GM19395 (cell line): ENCODE results near the gene MS4A8.
"Not testable (repeated sequence)": the region's sequence is repeated elsewhere in the genome, so short reads cannot be mapped to it uniquely, and the experiment has no call there.

Source experiments
- ATAC-seq: cut with Tn5 transposase; IDR thresholded peaks from one replicate; pipeline ENCODE4 v1.9.1; 2021; ENCODE audit warnings: mild to moderate bottlenecking, moderate library complexity; ENCODE audit not compliant: unreplicated experiment

The MS4A8 gene, protein sequence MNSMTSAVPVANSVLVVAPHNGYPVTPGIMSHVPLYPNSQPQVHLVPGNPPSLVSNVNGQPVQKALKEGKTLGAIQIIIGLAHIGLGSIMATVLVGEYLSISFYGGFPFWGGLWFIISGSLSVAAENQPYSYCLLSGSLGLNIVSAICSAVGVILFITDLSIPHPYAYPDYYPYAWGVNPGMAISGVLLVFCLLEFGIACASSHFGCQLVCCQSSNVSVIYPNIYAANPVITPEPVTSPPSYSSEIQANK

DNA sequence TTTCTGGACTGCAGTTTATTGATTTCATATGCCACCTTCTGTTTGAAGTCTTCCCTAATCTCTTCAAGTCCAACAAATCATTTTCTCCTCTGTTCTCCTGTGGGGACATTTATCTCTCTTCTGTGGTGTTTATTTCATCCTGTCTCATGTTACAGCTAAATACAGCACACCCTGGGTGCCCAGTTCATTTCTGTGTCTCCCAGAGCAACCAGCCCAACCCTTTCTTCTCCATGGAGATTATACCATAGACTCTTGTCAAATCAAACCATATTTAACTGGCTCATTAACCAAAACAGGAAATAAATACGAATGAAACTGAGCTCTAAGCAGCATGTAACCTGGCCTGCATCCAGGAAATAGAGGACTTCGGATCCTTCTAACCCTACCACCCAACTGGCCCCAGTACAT is at the start of gene MS4A8:
Gene MS4A8, plus strand, starts transcription at position 329 of the 408 bp plus-strand sequence. CDS start 1,249 bp downstream, outside the sequence.
- no peak for ATAC-seq

DNA sequence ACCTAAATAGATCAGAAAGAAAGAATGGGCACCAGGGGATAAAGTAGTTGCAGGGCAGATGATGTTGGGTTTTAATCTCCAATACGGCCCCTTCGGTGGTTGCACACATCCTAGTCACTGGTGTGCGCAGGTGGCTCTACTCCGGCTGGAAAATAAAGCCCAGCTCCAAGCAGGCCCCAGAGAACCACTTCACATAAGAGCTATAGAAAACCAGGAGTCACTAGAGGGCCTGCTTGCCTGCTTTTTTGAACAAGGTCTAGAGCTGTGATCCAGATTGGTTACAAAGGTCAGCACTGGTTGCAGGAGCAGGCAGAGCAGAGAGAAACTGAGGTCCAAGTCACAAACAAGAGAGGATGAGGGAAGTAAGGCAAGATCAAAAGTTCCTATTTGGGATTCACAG is 41.5 kb upstream of the MS4A8 start:
- ATAC-seq = no peak

DNA sequence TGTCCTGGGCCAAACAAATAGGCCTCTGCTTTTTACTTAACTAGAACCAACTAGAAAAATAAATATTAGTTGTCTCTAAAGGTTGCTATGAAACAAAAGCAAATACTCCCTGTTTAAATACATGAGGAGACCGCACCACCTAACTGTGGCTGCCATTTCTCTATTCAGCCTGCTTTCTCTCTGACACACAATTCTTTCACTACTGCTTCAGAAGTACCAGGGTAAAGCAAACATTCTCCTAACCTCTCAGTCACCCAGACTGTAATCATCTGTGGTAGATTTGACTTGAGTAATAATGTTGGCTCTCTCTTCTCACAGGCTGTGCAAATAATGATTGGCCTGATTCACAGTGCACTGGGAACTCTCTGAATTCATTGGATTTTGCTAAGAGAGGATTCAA is 41.0 kb upstream of the MS4A8 start:
- ATAC-seq = no peak

DNA sequence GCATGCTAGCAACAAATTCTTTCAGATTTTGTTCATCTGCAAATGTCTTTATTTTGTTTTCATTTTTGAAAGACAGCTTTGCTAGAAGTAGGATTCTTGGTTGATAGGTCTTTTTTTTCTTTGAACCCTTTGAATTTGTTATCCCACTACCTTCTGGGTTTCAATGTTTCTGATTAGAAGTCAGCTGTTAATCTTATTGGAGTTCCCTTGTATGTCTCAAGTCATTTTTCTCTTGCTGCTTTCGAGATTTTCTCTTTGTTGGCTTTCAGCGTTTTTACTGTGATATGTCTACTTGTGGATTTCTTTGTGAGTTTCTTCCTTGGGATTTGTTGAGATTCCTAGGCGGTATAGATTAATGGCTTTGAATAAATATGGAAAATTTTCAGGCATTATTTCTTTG is 27.2 kb upstream of the MS4A8 start:
- ATAC-seq = no peak

DNA sequence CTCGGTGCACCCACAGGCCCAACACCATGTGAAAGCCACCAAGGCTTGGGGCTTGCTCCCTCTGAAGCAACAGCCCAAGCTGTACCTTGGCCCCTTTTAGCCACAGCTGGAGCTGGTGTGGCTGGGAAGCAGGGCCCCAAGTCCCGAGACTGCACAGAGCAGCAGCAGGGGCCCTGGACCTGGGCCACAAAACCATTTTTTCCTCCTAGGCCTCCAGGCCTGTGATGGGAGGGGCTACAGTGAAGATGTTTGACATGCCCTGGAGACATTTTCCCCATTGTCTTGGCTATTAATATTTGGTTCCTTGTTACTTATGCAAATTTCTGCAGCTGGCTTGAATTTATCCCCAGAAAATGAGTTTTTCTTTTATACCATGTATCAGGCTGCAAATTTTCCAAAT is 21.2 kb upstream of the MS4A8 start:
- ATAC-seq = not testable (repeated sequence)

DNA sequence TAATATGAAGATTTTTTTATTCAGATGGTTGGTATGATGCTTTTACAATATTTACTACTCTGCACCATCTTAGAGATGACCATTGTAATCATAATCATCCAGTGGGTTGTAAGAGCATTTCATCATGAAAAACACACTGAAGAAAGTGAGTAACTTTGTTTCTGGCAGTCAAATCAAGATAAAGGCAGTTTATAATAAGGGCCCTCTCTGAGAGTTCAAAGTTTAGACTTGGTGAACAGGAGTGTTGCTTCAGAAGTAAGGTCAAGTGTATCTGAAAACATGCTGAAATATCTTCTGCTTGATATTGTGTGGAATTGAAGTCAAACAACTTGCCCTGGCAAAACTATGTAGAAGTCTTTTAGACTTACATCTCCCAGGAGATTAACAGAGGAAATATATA is 19.5 kb upstream of the MS4A8 start:
- ATAC-seq = no peak

DNA sequence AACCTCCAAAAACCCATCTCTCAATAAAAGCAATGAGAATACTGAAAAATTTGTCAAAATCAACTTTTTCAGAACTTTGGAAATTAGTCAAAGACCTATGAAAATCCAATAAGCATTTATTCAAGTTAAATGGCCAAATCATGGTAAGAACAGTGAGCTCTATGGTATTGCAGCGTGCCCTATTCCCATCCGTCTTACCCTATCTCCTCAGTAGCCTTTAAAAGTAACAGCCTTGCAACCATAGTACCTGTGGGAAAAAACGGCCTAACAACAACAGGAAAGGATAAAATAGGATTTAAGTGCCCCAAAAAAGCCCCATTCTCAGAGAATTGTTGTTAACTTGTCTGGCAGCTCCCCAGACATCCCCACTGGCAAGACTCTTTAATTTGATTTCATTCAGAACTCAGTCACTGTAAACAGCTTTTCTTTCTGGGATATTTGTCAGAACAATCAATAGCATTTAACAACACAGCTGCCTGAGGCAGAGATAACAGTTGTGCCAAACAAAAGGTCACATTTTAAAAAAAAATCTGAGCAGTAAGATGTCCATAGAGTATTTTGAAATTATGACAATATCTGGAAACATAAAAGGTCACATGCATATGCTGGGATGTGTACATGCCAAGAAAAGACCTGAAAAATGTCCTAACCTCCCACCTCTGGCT is 18.8 kb upstream of the MS4A8 start:
- ATAC-seq = no peak

DNA sequence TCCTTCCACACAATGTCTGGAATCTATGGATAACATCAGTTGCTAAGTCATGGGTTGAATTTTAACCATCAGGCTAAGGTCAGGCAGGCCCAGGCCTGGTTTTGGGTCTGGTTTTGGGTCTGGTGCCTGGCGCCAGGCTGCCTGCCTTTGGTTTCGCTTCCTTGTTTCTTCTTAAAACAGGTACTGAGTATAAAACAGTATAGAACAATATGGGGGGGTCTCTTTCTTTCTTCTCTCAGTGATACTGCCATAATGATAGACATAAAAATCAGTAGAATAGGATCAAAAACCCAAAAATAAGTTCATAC is 14.9 kb upstream of the MS4A8 start:
- peak; percentile 56 for ATAC-seq

DNA sequence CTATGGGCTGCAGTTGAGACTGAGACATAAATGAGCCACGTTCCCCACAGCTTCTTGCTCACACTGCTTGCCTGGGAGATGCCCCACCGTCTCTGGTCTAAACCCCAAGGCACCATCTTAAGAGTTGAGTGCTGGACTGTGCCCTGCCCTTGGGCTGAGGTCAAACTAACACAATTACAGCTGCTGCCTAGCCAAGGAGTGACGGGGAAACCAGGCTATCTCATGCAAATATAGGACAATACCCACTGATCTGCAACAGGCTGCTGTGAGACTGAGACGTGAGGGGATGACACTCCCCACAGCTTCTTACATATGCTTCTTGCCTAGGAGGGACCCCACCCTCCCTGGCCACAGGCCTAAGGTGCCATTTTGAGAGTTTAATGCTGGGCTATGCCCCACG is 7.8 kb upstream of the MS4A8 start:
- no peak for ATAC-seq

DNA sequence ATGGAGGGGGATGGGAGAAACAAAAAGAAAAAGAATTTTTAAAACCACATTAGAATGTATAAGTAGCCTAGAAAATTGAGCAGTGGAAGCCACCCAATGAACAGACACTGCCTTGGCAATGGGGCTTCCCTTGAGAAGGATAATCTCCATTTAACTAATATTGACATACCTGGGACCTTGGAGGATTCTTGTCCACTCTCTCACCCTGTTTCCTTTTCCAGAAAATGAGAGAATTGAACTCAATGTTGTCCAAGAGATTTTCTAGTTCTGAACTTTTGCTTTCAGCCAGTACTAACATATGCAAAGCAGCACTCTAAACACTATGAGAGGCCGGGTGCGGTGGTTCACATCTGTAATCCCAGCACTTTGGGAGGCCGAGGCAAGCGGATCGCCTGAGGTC is 524 bp downstream of the MS4A8 start:
- ATAC-seq = no peak

DNA sequence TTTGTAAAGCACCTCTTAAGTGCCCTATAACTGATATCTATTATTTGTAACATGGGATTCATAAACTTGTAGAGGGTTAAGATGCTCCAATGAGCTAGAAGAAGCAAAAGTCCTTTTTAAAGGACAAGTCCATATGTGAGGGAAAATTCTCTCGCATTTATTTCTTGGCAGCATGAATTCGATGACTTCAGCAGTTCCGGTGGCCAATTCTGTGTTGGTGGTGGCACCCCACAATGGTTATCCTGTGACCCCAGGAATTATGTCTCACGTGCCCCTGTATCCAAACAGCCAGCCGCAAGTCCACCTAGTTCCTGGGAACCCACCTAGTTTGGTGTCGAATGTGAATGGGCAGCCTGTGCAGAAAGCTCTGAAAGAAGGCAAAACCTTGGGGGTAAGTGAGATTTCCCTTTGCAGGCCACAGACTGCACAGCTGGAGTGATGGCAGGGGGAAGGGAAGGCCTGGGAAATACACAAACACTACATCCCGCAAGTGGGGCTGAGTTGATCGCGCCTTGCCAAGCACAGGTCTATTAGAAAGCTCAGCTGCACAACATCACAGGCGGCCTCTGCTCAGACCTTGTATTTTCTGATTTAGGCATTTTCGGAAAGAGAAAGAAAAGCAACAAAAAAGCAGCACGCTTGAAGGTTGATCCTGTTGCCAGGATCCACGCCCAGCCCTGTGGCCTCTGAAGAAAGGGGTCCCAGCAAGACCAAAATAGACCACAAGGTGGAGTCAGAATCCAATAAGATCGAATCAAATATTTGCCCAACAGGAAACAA is 1.5 kb downstream of the MS4A8 start:
- no peak for ATAC-seq

DNA sequence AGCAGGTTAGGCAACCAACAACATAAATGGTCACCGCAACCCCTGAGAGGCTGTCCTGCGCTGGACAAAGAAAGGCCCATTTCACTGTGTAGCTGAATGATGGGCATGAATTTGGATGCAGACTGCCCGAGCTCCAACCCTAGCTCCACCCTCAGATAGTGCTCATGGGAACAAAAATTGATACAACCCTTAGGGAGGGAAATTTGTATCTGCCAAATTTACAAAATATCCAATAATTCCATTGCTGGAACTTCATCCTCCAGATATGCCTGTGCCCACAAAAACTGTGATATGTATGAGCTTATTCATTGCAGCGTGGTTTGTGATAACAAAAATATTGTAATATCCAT is 2.0 kb downstream of the MS4A8 start:
- ATAC-seq = no peak

DNA sequence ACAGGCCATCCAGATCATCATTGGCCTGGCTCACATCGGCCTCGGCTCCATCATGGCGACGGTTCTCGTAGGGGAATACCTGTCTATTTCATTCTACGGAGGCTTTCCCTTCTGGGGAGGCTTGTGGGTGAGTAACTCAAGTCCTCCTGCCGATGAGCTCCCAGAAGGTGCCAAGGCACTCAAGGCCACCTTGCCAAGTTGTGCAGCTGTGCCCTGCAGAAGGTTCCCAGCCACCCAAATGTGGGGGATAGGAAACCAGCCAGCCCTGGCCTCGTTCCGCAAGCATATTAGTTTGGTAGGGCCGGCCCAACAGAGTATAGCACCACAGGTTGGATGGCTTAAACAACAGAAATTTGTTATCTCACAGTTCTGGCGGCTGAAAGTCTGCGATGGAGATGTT is 4.0 kb downstream of the MS4A8 start:
- no peak for ATAC-seq

DNA sequence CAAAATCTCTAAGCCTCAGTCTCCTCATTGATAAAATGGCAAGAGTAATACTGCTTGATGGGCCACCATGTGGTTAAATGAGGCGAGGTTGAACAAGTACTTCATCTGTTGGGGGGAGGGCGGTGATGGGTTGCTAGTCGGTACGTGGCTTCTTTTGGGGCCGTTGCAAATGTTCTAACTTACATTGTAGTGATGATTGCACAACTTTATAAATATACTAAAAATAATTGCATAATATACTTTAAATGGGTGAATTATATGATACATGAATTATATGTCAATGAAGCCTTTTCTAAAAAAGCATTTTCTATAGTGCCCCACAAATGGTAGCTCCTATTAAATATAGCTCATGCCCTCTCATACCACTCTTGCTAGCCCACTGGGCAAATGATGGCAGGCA is 6.5 kb downstream of the MS4A8 start:
- ATAC-seq = no peak

DNA sequence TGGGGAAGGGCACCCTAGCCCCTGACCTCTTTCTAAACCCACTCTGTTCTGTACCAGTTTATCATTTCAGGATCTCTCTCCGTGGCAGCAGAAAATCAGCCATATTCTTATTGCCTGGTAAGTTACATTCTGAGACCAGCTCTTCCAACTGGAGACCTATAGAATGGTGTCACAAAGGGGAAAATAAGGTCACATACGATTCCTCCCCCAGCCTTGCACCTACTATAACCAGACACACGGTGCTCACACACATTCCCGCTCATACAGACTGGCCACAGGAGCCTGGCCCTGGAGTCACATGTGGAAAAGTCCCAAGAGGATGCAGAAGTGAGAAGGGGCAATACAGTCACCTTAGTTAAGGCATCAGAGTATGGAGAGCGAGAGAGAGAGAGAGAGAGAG is 7.5 kb downstream of the MS4A8 start:
- no peak for ATAC-seq

DNA sequence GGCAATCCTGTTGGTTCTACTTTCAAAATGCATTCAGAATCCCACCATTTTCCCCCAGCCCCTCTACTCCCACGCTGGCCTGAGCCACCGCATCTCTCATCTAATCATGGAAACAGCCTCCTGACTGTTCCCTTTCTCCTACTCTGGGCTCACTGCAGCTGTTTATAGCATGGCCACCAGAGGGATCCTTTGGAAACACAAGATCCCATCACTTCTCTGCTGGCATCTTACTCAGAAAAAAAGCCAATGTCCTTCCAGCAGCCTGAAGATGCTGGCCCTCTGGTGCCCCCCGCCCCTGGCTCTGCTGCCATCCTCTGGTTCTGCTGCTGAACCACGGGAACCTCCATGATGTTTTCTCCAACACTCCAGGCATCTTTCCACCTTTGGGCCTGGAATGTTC is 11.1 kb downstream of the MS4A8 start:
- no peak for ATAC-seq

DNA sequence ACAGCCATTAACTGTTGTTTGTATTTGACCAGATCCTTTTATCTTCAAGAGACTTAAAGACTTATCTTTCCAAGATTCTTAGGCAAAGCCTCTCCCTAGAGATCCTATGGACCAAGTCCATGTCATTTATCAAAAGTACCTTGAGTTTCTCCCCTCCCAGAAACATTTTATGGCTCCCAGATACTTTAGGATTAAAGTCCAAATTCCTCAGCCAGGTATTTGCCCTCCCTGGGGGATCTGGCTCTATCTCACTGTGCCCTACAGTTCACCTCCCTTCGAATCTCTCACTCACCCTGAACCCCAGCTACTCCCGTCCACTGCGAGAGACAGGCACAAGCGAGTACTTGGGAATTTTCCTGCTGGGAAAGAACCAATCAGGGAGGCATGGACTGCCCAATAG is 11.9 kb downstream of the MS4A8 start:
- ATAC-seq = no peak

DNA sequence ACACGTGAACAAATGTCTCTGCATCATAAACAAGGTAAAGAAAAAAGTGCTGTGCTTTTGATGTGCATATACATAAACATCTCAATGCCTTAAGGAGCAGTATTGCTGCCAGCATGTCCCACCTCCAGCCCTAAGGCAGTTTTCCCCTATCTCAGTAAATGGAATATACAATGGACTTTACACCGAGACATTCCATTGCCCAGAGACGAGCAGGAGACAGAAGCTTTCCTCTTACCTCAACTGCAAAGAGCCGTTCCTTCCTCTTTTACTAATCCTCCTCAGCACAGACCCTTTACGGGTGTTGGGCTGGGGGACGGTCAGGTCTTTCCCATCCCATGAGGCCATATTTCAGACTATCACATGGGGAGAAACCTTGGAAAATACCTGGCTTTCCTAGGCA is 14.0 kb downstream of the MS4A8 start:
- ATAC-seq = not testable (repeated sequence)

DNA sequence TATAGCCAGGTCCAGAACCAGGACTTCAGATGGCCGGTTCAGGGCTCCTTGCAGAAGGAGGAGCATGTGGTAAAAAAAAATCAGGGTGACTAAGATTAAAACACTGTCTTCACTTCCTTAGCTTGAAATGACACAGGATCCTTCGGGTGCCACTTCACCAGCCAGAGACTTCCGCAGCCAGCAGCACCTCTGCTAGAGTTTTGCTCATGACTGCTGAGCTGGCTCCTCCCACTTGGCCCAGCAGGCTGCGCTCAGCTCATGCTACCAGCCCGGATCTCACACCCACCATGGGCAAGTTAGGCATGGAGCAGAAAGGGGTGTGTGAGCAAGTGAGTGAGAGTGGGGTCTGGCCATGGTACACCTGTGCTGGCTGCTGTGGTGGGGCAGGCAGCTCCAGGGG is 18.5 kb downstream of the MS4A8 start:
- no peak for ATAC-seq

DNA sequence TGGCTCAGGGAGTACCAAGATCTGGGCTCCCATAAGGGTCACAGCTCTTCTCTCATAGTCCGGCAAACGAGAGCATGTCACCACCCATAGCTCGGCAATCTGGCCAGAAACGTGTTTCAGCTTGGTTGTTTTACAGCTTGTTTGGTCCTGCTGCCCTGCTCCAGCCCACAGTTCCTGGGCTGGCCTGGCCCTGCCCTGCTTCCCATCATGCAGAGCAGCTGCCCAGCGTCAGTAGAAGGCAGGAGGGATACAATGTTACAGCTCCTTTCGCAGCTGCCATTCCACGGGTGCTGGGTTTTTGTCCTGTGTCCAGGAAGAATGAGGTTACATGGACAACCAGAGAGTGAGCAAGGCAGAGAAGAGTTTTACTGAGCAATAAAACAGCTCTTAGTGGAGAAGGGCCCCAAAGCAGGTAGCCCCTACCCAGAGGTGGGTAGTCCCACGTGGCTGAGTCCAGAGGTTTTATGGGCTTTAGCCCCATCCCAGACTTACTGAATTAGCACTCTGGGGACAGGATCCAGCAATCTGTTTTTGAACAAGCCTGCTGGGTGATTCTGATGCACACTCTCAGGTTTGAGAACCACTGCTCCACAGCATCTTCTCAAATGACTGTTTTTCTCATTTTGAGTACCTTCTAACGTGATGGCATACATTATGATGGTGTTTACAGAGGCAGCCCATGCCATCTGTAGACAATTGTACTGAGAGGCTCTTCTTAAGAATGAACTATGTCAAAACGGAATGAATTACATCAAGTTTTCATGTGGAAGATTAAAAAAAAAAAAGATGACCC is 19.3 kb downstream of the MS4A8 start:
- no peak for ATAC-seq

DNA sequence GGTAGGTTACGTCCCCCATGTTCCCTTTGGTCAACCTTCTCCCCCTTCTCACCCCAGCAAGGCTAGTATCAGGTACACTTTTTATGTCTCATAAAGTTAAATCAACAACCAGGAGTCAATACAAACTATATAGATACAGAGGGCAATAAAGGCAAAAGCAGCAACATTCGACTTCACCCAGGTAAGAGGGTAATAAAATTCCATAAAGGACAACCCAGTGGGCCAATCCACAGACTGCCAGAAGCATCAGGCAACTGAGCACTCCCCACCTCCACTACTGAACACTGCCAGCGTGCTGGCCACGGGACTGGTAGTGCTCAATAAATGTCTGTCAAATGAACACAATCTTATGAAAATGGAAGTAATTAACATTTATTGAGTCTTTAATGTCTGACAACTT is 20.0 kb downstream of the MS4A8 start:
- no peak for ATAC-seq

DNA sequence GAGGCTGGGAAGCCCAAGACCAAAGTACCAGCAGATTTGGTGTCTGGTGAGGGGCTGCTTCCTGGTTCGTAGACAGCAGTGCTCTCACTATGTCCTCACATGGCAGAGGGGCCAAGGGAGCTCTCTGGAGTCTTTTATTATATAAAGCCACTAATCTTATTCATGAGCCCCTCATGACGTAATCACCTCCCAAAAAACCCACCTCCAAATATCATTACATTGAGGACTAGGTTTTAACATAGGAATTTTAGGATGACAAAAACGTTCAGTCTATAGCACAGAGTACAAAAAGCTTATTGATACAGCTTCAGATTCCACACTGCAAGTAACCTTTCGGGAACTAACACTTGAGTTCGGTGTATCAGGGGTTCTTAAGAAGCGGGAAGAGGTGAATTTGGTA is 21.0 kb downstream of the MS4A8 start:
- ATAC-seq = no peak
